Hematopoietic multipotent progenitor cell treated with erythropoietin and hydrocortisone succinate and interleukin-3 and kit ligand, for 4 days (in vitro differentiated cells): ENCODE data around the gene ADCY1.
"Not testable (repeated sequence)": the region's sequence is repeated elsewhere in the genome, so short reads cannot be mapped to it uniquely, and the experiment has no call there.

Source experiments
- DNase-seq: peaks from one replicate; pipeline ENCODE4 v3.0.0-alpha.2; 2015

The ADCY1 gene

DNA sequence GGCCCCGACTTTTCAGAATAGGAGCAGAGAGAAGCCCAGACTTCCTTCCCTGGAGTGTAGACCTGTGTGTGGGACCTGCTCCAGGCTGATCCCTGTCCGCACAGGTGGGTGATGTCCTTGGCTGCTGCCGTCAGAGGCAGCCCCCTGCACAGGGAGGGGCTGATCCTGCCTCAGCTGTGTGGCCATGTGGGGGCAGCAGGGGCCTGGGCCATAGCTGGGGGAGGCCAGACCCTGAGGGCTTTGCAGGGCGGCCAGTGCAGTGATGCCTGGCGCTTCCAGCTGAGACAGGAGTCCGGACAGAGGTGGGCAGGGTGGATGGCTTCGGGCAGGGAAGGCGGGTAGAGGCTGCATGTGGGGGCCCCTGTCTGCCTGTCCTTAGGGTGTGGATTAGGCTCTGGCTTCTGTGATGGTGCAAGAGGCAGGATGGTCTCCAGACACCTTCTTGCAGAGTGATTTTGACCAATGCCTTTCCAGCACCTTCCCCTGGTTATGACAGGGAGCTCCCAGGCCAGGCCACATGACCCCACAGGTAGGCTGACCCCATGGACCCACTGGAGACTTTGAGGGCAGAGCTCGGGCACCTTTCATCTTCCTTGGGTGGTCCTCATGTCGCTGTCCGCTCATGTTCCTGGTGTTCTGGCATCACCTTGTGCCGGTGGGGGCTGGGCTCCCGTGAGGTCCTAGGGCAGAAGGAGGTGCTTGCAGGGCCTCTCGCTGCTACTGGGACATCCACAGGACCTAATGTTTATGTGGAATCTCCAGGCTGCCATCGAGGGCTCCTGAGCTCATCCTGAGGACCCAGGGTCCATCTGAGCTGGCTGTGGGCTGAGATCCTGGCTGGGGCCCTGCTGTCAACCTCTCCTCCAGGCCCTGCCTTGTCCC is 141.5 kb downstream of the ADCY1 start:
- DNase-seq, result no peak

DNA sequence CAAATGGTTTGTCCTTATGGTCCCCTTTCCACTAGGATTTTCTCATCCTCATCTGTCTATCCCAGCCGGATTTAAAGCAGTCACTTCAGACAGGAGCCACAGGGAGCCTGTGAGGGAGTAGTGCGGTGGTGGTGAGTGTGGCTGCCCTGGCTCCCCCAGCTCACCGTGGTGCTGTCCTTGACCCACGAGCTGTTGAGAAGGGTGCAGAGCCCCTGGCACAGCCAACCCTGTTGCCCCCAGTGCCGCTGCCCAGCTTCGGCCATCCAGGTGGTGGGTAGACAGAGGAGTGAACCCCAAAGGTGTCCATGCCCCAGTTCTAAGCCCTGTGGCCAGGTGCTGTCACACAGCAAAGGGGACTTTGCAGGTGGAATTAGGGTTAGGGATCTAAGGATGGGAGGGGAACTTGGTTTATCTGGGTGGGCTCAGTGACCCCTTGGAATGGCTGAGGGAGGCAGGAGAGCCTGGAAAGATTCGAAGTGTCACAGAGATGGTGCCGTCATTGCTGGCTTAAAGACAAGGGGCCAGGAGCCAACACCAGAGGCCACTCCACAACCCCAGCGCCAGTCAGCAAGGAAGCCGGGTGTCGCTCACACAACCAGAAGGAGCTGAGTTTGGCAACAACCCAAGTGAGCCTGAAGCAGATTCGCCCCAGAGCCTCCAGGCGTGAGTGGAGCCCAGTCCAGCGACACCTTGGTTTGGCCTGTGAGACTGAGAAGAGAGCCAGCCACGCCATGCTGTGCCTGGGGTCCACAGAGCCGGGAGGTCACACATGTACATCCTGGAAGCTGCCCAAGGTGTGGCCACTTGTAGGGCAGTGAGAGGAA is 142.4 kb downstream of the ADCY1 start:
- DNase-seq, result peak; percentile 59

DNA sequence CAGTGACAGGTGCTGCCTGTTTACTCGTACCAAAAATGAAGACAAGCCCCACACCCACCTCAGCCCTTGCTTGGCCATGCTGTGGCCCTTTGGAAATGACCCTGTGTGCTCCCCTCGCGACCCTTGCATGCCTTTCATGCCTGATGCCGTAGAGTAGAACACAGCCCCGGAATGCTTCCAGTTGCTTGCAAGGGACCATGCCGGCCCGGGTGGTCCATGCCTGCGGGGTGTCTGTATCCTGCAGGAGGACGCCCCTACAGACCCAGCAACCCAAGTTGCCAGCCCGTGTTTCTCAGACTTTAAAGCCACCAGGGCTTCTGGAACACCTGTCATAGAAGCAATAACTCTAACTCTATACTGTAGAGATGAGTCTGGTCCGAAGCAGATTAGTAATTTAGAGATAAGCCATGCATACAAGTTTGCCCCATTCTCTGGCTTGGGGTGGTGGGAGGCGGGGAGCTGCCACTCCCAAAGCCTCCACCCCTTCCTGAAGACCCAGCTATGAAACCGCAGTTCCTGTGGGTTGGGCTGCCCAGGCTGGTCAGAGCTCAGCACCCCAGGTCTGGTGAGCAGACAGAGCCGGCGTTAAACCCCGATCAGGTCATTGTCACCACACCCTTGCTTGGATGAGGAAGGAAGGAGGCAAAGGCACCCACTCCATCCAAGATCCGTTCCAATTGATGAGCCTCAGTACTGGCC is 143.5 kb downstream of the ADCY1 start:
- peak; percentile 95 for DNase-seq

DNA sequence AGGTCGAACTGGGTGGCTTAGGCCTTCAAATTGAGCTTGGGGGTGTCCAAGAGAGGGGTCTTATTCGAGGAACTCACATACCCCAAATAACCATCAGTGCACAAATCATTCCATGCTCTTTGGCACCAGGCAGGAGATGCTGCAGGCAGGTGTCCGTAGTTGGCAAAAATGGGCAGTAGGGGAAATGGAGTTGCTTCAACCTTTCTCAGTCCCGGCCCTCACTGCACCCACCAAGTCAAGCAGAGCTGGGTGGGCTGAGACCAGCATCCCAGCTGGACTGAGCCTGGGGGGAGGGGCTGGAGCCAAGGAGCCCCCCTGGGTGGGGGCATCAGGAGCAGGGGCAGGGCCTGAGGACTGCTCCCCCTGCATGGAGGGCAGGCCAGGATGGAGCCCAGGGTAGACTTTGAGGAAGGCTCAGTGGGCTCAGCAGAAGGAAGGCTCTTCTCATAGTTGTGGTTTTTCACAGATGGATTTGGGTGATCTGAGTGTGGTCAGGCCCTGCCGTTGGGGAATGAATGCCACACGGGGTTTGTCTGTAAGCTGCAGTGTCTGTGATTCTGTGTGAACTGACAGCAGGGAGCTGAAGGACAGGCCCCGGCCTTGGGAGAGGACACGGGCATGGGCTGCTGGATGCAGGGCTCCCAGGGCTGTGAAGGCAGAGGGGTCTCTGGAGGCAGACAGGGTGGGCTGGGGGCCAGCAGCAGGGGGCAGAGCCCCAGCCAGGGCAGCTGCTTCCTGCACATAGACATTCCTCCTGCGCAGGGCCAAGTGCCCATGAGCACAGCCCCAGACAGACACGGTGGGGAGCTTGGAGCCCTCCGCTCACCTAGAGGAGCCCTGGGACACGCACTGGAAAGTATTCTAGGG is 144.5 kb downstream of the ADCY1 start:
- DNase-seq, result peak; percentile 95

DNA sequence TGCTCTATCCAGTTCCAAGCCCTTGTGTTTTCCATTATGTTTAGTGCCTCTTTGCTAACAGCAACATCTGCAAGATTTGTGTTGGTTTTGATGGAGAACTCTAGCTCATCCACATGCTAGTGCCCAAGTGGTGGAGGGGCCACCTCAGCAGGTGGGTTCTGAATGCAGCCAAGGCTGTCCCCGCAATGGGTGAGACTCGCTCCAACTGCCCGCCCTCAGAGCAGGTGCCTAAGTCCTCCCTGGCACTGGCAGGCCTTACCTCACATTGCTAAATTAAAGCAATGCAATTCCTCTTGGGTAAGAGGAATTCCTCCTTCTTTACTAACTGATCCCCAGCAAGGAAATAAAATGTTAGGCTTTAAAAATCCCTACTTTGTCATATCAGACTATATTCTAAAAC is 146.8 kb downstream of the ADCY1 start:
- DNase-seq, result no peak

DNA sequence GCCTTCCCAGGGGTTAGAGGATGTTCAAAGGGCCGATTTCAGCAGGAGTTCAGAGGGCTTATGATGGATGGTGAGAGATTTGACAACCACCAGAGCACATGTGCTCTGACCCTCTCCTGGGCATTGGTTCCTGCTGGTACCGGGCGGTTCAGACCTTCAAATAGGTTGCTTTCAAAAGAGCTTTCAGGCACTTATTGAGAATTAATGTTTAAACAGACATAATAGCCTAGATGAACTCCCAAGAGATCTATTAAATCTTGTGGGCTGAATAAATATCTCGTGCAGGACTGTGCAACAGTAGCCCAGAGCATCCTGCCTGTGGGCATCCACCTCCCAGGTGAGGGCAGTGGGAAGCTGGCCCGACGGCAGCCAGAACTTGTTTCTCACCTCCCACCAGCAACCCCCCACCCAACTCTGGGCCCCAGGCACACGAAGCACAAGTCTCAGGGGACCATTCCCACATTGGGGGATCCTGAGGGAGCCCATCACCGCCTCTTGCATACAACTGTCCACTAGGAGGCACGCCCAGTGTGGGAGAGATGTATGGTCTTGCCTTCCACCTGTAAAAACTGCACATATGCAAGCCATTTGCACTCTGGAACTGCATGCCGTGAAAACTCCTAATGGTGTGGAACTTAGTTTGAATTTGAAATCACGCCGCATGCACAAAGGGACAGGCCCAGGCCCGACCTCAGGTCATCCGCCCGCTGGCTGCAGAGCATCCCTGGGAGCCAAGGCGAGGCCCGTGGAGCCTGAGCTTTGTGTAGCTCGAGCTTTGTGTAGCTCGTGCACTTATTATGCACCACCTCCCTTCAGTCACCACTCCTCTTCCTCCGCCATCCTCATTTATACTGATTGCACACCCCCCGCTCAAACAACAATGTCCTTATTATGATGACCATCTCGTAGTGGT is 147.8 kb downstream of the ADCY1 start:
- no peak for DNase-seq

DNA sequence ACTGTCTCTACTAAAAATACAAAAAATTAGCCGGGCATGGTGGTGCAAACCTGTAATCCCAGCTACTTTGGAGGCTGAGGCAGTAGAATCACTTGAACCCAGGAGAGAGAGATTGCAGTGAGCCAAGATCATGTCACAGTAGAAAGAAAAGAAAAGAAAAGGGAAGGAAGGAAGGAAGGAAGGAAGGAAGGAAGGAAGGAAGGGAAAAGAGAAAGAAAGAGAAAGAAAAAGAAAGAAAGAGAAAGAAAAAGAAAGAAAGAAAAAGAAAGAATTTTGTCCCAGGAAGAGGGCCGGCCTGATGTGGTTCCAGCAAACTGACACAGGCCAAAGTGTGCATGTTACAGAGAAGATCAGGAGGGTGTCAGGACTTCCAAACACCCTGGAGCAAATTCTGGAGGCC is 151.1 kb downstream of the ADCY1 start:
- not testable (repeated sequence) for DNase-seq

DNA sequence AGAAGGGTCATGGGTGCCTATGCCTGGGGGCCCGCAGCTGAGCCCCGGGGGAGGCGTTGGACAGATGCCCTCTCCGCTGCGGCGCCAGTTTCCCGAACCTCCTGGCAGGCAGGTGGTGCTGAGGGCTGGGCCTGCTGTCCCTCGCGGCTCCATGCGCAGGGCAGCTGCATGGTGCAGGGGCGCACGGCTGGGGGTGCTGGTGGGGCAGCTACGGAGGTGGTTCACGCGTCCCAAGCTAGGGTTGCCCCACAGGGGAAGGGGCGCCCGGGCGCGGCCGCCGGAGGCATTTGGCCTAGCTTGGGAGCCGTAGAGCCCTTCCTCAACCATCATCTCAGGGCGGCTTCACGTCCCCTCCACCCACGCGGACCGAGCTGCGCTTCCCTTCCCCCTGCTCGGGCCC is 152.7 kb downstream of the ADCY1 start:
- no peak for DNase-seq

DNA sequence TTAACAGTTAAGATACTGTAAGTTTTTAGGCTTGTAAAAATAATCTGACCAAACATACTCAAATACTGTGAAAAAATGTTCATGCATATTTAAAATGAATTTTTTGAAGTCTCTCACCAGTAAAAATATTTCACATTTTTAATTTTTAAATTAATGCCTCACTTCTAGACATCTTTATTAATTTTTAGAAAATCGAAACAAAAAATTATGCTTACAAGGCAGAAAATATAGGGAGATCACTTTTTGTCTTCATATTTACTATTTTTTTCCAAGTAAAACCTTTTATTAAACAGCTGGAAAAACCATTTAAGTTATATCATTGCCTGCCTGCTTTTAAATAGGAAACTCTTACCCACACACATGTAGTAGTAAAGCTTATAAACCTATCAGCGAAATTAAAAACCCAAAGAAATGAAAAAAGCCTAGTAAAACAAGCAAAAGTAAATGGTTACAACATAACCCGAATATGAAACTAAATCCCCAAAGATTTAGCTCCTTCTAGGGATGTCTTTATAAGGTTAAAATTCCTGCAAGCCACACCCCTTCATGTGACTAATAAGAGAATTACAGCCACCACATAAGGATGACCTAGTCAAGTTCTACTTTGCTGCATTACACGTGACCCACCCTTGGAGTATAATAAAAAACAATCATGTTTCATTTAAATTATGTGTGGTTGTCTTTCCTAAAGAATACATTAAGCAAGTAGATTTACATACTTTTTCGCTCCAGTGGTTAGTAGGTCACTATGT is 157.7 kb downstream of the ADCY1 start:
- DNase-seq, result peak; percentile 39

DNA sequence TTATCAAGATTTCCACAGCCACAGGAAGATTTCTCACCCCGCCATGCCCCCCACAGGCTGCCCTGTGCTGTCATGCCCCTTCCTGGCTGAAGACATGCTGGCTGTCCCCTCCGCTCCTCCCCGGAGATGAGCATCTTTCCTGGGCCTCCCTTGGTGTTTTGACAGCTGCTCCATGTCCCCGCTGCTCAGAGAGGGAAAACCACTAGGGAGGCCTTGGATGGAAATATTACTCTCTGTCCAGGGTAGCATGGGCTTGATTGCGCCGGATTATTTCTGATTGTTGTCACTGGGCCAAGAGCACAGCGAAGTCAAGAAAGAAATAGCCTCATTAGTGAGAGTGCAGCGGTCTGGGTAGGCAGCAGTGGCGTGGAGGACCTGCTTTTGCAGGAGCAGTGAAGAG is 164.8 kb downstream of the ADCY1 start:
- DNase-seq, result not testable (repeated sequence)

DNA sequence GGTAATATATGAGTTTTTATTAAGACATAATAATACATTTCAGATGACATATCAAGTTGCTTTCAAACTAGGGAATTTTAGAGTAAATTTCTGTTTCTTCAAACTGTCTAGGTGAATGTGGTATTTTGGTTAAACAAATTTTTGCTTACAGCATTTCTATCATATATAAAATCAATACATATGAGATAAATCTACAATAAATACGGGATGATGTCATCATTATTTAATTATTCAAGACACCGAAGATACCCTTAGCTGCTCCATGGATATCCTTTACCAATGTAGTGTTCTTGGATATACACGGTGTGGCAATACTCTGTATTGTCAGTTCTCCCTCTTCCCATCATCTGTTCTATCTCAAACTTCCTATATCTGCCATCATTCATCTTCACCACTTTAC is 166.4 kb downstream of the ADCY1 start:
- DNase-seq, result not testable (repeated sequence)

DNA sequence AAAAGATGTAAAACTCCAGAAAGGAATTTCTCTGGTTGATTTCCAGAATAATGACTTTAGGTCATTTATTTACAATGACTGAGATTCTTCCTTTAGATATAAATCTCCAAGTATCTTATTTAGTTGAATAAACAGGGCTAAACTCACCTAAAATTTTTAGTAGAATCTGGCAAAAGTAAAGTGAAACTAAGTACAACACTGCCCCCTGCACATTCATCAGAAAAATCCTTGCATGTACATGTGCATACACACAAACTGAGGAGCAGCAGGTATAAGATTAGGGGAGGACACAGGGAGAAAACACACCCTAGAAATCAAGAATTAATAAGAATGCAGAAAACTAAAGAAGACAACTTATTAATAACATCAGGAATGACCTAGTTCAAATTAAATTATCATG is 174.8 kb downstream of the ADCY1 start:
- peak; percentile 56 for DNase-seq

DNA sequence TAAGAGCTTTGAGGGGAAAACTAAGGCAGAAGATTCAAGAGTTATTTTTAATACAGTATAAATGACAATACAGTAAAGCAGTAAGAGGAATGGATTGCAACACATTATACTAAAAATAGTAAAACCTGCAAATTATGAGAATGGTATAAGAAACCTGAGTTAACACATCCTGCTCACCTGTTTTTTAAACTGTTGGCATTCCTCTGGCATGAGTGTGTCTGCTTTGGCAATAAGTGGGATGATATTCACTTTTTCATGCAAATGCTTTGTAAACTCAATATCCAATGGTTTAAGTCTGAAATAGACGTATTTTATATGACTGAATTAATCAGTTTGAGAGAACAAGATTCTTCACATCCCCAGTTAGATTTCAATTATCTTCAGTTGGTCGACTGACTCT is 177.2 kb downstream of the ADCY1 start:
- not testable (repeated sequence) for DNase-seq

DNA sequence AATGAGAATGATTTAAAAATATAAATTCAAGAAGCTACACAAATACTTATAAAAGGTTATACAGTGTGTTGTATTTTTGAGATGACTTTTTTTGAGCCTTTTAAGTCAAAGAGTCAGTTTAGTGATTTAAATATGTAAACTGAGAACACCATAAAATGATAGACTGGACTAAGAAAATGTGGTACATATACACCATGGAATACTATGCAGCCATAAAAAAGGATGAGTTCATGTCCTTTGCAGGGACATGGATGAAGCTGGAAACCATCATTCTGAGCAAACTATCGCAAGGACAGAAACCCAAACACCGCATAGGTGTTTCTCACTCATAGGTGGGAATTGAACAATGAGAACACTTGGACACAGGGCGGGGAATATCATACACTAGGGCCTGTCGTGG is 182.2 kb downstream of the ADCY1 start:
- not testable (repeated sequence) for DNase-seq

DNA sequence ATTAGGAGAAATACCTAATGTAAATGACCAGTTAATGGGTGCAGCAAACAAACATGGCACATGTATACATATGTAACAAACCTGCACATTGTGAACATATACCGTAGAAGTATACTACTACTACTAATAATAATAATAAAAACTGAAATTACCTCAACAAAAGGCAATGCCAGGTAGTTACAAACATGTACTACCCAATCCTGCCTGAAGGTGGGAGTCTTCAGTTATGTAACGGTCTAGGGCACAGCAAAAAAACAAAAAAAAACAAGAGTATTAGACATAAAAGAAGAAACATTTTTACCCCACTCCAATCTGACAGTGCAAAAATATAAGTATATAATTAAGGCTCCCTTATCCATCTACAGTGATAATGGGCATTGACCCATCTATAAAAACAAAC is 182.6 kb downstream of the ADCY1 start:
- peak; percentile 29 for DNase-seq

DNA sequence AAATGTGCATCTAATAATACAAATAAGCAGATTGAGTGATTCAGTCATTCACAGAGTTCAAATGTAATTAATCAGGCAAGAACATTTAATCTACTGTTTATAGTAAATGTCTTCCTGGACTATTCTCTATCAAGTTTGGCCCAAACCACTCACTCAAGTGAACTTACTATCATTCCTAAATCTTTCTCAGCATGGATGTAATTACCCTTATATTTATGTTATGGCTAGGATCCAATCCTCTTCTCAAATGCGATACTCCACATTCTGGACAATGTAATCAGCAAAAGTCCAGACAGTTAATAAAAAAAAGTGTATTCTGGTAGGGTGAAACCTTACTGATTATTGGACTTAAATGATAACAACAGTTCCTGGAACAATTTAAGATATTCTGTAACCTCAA is 185.3 kb downstream of the ADCY1 start:
- DNase-seq, result not testable (repeated sequence)

DNA sequence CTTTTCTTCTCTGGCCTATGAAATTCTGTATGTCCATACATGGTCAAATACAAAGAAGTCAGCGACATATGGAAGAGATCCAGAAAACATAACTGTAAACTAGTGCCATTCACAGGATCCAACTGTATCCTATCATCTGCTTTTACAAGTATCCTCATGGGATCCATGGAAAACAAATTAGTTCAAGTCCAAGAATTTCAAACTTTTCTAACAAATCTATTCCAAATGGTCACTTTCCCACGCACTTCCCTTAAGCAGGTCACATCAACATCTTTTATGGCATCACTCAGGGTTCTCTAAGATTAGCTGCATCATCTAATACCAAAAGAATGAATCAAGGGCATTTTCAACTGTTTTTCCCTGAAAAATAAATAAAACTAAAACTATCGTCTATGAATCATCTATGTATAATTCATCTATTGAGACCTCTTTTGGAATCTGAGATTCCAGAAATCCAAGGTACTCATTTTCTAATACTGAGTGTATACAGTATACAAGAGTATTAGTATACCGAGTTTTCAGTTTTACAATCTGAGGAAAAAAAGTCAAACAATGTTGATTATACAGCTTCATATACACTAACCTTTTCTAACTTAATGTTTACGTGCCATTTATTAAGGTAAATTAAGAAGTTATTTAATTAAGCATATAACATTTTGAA is 187.5 kb downstream of the ADCY1 start:
- not testable (repeated sequence) for DNase-seq

DNA sequence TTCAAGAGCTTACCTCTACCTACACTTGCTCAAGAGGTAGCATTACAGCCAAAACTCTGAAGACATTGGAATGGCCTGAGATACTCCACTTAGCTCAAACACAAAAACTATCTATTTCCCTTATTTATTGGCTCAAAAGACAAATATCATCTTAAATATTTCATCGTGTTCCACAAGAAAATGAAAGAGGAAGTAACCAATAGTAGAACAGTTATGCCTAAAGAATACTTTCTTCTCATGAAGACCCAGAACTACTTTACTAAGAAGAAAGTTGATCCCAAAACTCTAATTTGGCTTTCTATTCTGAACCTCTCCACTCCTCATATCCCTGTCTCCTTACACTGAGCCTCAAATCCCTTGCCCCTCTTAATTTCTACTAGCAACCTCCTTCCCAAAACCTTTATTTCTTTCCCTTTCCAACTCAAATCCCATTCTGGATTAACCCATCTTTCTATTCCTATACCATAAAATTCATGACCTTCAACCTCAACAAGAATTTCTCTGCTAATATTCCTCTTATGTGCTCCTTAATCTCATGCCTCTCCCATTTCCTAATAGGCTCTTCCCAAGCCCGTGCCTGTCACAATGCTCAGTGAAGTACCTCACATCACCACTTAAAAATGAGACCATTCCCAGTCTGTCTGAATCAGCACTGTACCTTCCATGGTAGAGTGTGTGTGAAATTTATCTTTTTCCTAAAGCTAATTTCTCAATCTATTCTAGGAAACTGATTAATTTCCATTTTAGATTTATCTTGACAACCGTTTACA is 188.2 kb downstream of the ADCY1 start:
- DNase-seq, result not testable (repeated sequence)
